ENCODE data around the gene PPP6R3.

PPP6R3 gene

GRCh38 chr11:68460741-68461574, at the start of gene PPP6R3:
Gene PPP6R3, plus strand, starts transcription at chr11:68460752. Its CDS starts 76,913 bp downstream, at chr11:68537665.
- peak within 1 kb of the TSS; percentile 70 to 91 (median 91) for H3K27ac Mint-ChIP-seq
- no peak for TF ChIP-seq CTCF (IDR thresholded peaks at IDR 0.05; ENCODE audit: unreplicated experiment in 3 of 3)
- H3K4me3 Mint-ChIP-seq, result peak within 1 kb of the TSS; percentile 87 to 89 (median 88)
- peaks cover 32% of the 10 kb centered on the region for H3K4me1 Mint-ChIP-seq
- H3K36me3 Mint-ChIP-seq (ENCODE audit: low read depth), result peaks cover 9% of the 10 kb centered on the region
- H3K9me3 Mint-ChIP-seq, result no peaks in the 10 kb centered on the region
- H3K27me3 Mint-ChIP-seq (ENCODE audit: low read depth), result no peaks in the 10 kb centered on the region

GRCh38 chr11:68411501-68411991, 49.0 kb upstream of the PPP6R3 start:
- Mint-ChIP-seq H3K4me3 (no peak overlapping the region), H3K9me3 (no peaks in the 10 kb centered on the region), H3K27ac (no peak overlapping the region), H3K27me3 (ENCODE audit: low read depth) (no peaks in the 10 kb centered on the region), H3K4me1 (peaks cover 11% of the 10 kb centered on the region), H3K36me3 (ENCODE audit: low read depth) (peaks cover 56% of the 10 kb centered on the region)
- TF ChIP-seq CTCF (IDR thresholded peaks at IDR 0.05; ENCODE audit: unreplicated experiment in 3 of 3), result no peak

- no peak for TF ChIP-seq CTCF (IDR thresholded peaks at IDR 0.05; ENCODE audit: unreplicated experiment in 3 of 3)
- Mint-ChIP-seq H3K4me1 (peaks cover 15% of the 10 kb centered on the region), H3K9me3 (no peaks in the 10 kb centered on the region), H3K27me3 (ENCODE audit: low read depth) (no peaks in the 10 kb centered on the region), H3K36me3 (ENCODE audit: low read depth) (peaks cover 56% of the 10 kb centered on the region), H3K27ac (peak overlapping the region in 1 of 3 experiments; percentile 44), H3K4me3 (no peak overlapping the region)
Observed at GRCh38 chr11:68412593-68413475, 47.7 kb upstream of the PPP6R3 start.

GRCh38 chr11:68413591-68413999, 47.0 kb upstream of the PPP6R3 start:
- Mint-ChIP-seq H3K4me1 (peaks cover 15% of the 10 kb centered on the region), H3K9me3 (no peaks in the 10 kb centered on the region), H3K27ac (no peak overlapping the region), H3K36me3 (ENCODE audit: low read depth) (peaks cover 54% of the 10 kb centered on the region), H3K27me3 (ENCODE audit: low read depth) (no peaks in the 10 kb centered on the region), H3K4me3 (no peak overlapping the region)
- TF ChIP-seq CTCF (IDR thresholded peaks at IDR 0.05; ENCODE audit: unreplicated experiment in 3 of 3), result no peak

- H3K36me3 Mint-ChIP-seq (ENCODE audit: low read depth), result peaks cover 54% of the 10 kb centered on the region
- H3K27me3 Mint-ChIP-seq (ENCODE audit: low read depth), result no peaks in the 10 kb centered on the region
- H3K4me3 Mint-ChIP-seq, result no peak overlapping the region
- TF ChIP-seq CTCF (IDR thresholded peaks at IDR 0.05; ENCODE audit: unreplicated experiment in 3 of 3), result no peak
- no peaks in the 10 kb centered on the region for H3K9me3 Mint-ChIP-seq
- peaks cover 15% of the 10 kb centered on the region for H3K4me1 Mint-ChIP-seq
- no peak overlapping the region for H3K27ac Mint-ChIP-seq
Observed at GRCh38 chr11:68414496-68415221, 45.9 kb upstream of the PPP6R3 start.
